Subcutaneous adipose tissue (tissue), 4 donors: ENCODE results near the gene KIF14. TPM values are rescaled to one million over a fixed set of nuclear protein-coding genes. Genes with fewer than 3 reads are reported as not detected.

Experiments used
- total RNA-seq, 4 donors: library from RNA; depleted of rRNA; stranded (reverse); fragments of >200 nt; gene quantifications; one replicate each; pipeline ENCODE4 v1.1.0, GENCODE V29; 2016
- TF ChIP-seq, protein P1 (sequence below): fragments of 450-650 bp; IDR thresholded peaks from one replicate; pipeline ENCODE4 v1.5.1; 2016; ENCODE audit warnings: low read depth, mild to moderate bottlenecking, control low read depth, antibody characterized with exemption, moderate library complexity

The KIF14 gene
- total RNA-seq, 4 donors from 2014 or later, result under 0.01 to 1.2 (median 0.52) TPM

DNA sequence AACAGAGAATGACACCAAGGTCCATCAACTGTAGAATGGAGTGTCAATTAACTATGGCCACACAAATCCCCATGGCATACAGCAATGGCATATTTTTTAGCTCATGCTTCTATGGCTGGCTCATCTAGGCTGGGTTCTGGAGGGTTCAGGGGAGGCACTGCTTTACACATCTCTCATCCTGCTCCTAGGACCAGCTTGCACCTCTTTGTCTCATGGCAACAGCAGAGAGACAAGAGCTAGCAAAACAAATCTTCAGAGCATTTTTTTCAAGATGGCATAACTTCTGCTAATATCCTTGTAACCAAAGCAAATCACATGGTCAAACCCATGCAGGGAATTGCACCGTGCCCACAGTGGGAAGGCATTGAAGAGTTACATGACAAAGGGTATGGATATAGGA lies 82.4 kb downstream of the KIF14 start:
- TF ChIP-seq, protein P1, sequence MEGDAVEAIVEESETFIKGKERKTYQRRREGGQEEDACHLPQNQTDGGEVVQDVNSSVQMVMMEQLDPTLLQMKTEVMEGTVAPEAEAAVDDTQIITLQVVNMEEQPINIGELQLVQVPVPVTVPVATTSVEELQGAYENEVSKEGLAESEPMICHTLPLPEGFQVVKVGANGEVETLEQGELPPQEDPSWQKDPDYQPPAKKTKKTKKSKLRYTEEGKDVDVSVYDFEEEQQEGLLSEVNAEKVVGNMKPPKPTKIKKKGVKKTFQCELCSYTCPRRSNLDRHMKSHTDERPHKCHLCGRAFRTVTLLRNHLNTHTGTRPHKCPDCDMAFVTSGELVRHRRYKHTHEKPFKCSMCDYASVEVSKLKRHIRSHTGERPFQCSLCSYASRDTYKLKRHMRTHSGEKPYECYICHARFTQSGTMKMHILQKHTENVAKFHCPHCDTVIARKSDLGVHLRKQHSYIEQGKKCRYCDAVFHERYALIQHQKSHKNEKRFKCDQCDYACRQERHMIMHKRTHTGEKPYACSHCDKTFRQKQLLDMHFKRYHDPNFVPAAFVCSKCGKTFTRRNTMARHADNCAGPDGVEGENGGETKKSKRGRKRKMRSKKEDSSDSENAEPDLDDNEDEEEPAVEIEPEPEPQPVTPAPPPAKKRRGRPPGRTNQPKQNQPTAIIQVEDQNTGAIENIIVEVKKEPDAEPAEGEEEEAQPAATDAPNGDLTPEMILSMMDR, result no peak

DNA sequence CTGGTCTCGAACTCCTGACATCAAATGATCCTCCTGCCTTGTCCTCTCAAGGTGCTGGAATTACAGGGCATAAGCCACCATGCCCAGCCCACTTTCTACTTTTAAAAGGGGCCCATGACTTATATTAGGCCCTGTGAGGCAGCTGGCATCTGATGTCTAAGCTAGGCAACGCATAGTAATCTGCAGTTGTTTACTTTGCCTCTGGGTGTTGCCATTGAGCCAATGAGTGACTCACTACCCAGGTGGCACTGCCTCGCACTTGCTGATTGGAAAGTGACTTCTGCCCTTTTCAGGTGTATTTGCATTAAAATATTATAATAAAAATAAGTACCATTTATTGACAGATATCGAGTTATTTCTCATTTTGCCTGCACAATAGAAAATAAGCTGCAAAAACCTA lies 84.9 kb downstream of the KIF14 start:
- TF ChIP-seq, protein P1, result no peak

DNA sequence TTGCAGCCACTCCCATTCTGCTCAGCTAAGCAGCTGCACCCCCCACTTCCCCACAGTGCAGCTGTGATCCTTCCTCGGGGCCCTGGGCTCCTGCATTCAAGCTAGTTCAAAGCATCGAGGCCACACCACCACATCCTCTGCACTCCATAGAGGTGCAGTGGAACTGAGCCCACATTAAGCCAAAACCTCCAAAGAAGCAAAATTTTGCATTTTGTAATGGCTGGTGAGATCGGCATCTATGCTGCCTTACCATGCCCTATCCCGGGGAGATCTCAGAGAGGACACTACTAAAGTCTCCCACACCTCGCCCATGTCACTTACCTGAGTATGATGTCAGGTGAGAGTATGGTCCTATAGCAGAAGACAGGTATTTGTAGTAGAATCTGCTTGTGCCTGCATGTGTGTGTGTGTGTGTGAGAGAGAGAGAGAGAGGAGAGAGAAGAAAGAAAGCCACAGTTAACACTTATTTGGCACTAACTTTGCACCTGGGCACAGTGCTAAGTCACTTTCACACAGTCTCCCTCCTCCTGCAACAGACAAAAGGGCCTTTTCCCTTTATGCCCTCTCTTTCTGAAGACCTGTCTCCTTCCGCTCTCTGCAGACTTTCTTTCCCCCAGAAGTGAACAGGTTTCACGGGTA lies 89.8 kb downstream of the KIF14 start:
- TF ChIP-seq, protein P1, result no peak

DNA sequence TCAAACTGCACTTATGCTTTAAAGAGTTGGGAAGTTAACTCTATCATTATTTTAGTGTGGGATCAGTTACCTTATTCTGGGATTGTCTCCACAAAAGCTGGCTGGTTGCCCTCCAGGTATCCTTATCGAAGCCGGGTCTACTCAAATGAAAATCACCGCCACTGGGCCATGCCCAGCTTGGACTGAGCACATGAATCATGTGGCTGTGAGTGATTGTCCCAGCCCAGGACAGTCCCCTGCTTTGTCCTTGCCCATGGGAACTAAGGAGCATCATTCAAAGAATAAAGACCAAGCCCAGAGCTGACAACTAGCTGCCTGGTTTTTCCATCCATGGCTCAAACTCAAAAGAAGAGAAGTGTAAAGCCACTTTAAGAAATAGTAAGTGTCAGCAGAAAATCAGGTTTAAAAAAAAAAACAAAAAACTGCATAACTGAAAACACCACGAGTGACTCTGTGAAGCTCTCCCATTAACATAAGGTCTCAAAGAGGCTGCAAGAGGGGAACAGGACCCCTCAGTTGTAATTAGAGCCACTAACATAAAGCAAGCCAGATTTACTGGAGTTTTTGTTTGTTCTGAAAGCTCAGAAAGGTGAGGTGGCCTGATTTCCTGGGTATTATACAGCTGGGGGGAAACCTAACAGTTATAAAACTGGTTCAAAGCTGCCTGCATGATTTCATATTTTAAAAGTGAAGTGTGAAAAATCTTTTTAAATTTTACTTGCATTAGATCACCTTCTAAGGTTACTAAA lies 91.5 kb downstream of the KIF14 start:
- TF ChIP-seq, protein P1, result no peak

DNA sequence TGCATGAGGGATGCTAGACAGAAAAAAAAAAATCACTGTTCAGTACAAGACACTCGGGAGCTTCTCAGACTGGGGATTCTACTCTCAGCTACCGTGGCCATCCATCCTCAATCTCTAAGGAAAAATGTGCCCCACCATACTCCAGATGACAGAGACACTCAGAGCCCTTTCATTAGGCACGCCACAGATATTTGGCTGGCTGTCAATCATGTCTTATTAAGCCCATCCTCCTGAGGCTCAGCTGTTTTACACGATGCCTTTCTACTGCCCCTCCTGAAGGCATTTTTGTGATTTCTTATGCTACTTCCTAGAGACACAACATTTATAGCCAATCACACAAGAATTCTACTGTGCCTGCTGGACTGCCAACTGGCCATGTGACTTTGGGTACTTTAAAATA lies 92.9 kb downstream of the KIF14 start:
- TF ChIP-seq, protein P1, result no peak

- TF ChIP-seq, protein P1, result no peak
Observed at GRCh38 chr1:200526709-200527612, 93.6 kb downstream of the KIF14 start.
